GM18499 (cell line): ENCODE results near the gene MCCC2.
"Not testable (repeated sequence)": the region's sequence is repeated elsewhere in the genome, so short reads cannot be mapped to it uniquely, and the experiment has no call there.

Experiments used
- ATAC-seq: cut with Tn5 transposase; IDR thresholded peaks from one replicate; pipeline ENCODE4 v1.9.1; 2021; ENCODE audit warnings: moderate number of reproducible peaks; ENCODE audit not compliant: insufficient read depth, unreplicated experiment

Gene MCCC2

DNA sequence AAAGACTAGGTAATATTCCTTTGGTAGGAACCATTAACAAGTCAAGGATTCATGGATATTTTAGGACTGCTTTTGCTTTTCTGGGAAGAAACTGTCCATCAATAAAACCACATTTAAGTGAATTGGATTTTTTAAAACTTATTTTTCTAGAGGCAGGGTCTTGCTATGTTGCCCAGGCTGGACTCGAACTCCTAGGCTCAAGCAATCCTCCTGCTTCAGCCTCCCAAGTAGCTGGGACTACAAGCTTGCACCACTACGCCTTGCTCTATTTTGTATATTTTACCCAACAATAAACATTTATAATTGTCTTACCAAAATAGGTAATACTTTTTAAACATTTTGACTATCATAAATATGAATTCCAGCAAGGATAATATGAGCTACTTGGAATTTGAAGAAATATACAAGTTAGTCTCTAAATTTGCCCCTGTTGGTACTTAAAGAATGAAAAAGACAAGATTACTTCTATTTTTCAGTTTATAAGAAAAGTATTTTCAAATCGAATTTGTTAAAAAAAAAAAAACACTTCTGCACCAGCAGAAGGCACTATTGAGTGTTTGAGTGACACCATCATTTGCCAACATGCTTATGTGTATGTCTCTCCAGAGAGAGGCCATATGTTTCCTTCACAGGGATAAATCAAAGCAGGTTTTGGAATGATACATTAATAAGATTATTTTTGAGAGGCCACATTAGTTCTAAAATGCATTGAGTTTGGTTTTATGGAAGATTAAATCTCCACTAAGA is 71.9 kb downstream of the MCCC2 start:
- no peak for ATAC-seq

DNA sequence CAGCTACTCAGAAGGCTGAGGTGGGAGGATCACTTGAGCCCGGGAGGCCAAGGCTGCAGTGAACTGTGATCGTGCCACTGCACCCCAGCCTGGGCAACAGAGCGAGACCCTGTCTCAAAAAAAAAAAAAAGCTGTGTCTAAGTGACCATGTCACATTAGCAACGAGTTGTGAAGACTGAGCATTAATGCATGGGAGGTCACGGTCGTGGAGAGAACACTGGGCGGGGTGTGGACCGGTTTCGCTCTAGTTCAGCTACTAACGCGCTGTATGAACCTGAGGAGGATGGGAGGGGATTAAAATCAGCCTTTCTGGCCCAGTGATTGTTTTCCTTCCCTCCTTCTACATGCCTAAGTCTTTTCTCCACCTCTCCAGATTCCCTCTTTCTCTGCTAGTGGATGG is 75.2 kb downstream of the MCCC2 start:
- no peak for ATAC-seq

DNA sequence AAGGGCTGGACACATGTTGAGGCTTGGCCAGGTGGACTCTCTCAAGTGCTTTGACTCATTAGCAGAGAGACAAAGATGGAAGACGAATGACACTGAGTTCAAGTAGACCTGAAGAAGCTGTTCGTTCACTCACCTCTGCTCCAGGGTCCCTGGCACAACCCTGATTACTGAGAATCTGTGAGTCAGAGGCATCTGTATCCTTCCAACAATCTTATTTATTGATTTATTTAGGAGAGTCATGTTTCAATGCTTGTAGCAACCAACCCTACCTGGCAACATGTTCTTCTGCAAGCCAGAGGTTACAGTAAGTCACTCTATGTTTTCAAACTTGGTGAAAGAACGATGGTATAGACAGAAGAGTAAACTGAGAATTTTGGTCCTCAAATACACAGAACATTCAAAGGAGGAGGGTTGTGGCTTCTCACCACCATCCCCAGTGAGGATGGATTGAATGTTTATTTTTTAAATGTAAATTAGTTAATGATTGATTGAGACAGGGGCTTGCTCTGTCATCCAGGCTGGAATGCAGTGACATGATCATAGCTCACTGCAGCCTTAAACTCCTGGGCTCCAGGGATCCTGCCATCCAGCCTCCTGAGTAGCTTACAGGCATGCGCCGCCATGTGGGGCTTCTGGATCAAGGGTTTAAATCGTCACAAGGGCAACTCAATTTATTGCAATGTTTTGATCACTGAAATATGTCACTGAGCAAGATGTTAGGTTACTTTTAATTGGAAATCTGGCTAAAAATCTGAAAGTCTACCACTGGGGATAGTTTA is 76.2 kb downstream of the MCCC2 start:
- ATAC-seq, result no peak

DNA sequence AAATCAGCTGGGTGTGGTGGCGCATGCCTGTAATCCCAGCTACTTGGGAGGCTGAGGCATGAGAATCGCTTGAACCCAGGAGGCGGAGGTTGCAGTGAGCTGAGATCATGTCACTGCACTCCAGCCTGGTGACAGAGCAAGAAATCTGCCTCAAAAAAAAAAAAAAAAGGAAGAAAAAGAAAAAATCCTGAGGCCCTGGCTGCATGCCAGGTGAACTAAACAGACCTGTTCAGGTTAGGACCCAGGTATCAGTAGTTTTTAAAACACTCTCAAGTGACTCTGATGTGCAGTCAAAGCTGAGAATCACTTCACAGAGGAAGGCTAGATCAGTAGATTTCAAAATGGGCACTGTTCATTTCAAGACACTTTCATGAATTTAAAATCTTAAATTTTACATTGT is 77.5 kb downstream of the MCCC2 start:
- not testable (repeated sequence) for ATAC-seq

DNA sequence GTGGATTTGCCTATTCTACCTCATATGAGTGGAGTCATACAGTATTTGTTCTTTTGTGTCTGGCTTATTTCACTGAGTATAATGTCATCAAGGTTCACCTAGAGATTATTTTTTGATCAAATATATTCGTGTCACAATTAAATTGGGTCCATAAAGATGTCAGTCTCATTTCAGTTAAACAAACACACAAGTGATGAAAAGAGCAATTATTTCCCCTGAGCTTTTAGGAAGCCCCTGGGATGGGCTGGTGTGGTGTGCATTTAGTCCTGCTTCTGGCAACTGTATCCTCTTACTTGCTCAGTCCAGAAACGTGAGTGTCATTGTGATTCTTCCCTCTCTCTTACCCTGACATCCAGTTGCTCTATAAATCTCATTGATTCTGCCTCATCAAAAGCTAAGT is 79.2 kb downstream of the MCCC2 start:
- ATAC-seq, result no peak

DNA sequence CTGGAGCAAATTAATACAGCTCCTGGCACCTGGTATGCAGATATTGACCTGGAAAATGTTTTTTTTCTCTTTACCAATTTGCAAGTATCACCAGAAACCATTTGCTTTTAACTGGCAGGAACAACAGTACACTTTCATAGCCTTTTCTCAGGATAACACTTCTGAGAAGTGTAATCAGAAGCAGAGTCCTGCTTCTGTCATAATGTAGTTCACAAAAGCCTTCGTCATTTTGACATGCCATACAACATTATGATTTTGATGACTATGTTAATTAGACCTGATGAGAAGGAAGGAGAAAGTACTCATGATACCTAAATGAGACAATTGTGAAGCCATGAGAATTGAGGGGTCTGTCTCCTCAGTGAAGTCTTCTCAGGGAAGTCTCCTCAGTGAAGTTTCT is 90.8 kb downstream of the MCCC2 start:
- no peak for ATAC-seq

DNA sequence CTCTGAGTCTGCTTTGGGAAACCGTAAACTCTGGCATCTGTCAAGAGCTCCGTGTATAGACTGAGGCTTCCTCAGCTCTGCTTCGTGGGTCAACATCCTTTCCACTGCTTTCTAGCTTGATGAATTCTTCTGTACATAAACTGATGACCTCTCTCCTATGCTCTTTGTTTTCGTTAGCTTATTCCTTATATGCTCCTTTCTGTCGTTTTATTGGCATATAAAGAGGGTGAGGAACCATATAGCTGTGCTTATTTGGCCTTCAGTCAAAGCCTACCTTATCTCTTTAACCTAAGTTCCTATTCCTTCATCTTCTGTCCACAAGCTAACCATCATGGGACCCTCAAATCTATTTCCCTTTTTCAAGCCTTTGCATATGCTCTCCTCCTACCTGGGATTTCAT is 92.6 kb downstream of the MCCC2 start:
- ATAC-seq, result no peak

DNA sequence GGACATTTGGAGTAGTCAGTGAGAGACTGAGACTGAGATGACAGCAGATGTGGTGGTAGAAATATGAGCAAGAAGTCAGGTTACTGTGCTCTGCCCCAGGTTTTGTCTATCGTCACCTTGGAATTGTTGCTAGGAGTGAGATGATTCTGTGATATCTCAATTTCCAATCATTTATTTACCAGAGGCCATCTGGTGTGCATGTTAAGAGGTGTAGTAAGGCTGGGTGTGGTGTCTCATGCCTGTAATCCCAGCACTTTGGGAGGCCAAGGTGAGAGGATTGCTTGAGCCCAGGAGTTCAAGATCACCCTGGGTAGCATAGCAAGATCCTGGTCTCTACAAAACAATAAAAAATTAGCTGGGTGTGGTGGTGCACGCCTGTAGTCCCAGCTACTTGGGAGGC is 93.4 kb downstream of the MCCC2 start:
- no peak for ATAC-seq

DNA sequence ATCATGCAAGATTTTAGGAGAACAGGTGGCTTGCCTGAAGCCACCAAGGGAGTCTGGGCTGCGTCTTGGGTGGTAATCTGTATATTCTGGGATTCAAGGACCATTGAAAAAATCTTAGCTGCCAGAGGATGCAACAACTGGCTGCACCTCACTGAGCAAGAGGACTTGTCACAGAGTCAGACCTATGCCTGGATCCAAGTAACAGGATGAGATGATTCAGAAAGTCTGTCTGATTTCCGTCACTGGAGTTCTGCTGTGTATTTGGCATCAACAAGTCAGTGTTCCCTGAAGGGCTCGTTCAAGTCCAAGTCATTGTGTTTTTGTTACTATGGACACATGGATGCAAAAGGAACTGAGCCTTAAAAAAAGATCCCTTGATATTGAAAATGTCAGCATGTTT is 94.2 kb downstream of the MCCC2 start:
- ATAC-seq, result no peak

DNA sequence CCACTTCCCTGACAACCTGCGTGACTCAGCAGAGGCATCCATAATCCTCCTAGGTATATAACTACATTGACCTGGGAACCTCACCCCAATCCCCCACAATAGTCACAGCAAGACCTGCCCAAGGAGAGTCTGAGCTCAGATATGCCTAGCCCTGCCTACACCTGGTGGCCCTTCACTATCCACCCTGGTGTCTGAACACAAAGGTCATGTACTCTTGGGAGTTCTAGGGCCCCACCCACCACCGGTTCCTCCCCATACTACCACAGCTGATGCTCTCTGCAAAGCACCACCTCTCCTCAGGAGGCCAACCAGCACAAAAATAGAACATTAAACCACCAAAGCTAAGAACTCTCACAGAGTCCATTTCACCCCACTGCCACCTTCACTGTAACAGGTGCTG is 97.2 kb downstream of the MCCC2 start:
- ATAC-seq, result no peak

DNA sequence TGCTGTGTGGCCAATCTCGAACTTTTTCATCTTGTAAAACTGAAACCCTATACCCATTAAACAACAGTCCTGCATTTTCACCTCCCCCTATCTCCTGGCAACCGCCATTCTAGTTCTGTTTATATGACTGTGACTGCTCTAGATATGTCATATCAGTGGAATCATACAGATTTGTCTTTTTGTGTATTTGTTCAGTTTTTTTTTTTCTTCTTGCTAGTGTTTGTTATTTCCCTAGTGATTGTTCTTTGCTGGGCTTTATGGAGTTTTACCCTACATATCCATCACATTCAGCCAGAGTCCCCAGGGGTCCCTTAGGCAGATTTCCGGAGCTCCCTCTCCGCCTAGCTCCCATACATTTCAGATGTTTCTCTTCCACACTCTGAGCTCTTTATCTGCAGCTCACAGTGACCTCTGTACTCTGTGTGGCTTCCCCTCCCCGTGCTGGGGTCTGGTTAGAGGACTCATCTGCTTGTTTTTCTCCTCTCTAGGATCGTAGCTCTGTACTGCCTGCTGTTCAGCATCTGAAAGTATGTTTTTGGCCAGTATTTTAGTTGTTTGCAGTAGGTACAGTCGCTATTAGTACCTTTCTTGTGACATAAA is 106.8 kb downstream of the MCCC2 start:
- no peak for ATAC-seq

DNA sequence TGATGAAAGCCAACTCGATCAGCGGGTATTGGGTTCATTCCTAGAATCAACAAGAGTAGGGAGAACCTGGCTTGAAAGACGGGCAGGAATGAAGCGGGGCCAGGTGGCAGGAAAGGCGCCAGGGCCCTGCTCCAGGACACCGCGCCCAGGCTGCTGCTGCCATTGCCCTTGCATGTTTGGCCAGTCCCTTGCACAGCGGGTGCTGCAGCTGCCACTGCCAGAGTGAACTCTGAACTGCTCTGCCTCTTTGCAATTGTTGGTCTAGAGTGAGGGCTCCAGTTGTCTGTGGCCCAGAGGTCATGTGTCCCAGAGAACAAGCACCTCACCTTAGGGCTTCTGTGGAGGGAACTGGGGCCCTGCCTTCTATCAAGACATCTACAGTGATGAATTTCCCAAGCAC is 107.9 kb downstream of the MCCC2 start:
- ATAC-seq, result no peak

DNA sequence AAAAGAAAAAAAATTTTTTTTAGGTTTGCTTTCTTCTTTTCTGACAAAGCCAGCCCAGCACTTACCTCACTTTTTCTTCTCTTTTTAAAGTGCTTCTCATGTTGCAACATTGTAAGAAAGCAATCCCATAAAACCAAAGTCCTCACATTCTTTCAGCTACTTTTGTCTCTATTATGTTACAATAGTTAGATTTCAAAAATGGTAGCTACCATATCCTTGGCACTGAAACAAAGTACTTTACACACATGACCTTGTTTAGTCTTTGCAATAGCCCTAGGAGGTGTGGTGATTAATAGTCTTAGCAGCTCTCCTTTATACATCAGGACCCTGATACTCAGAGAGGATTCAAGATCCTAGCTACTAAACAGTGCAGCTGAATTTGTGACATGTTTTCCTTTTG is 108.5 kb downstream of the MCCC2 start:
- ATAC-seq, result no peak

DNA sequence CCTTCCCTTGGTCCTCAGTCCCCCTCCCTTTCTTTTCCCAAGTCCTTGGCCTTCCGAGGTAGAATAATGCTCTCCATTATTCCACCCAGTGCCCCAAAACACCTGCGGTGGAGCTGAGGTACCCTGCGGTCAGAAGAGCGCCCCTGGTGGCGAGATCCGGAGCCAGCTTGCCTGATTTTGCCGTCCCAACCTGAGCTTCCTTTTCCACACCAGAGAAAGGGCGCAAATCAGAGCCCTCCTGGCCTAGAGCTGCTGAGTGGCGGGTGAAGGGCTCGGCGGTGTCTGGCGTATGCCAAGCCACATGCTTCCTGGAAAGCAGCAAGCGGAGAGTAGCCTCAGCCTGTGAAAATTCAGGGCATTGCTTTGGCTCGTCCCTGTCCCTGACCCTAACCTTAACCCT is 110.8 kb downstream of the MCCC2 start:
- no peak for ATAC-seq

DNA sequence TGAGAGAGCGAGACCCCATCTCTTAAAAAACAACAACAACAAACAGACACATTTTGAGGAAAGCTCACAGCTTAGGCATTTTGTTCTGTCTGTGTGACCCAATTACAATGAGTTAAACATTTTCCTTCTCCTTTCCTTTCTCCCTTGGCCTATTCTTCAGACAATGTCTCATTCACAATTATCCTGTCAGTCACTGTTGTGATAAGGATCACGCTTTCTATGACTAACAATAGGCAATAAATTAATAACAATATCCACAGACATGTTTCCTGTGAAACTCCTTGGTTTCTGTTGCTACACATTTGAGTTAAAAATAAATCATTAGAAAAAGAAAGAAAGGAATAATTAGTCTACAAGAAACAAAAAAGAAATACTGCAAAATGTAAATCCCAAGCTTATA is 112.1 kb downstream of the MCCC2 start:
- no peak for ATAC-seq

DNA sequence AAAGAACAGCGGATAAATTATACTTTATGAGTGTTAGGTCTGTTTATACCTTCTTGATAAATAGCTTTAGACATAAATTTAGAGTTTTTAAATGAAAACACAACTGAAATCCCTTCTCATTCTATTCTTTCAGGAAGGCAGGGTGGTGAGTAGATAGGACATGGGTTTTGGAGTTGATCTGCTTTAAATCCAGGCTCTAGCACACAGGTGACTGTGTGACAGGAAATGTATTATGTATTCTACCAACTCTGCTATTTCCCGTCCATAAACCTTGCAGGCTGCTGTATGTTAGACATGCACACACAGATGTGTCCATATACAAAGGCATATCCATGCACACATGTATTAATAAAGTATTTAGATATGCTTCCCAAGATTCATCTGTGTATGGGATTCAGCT is 112.6 kb downstream of the MCCC2 start:
- ATAC-seq, result no peak

DNA sequence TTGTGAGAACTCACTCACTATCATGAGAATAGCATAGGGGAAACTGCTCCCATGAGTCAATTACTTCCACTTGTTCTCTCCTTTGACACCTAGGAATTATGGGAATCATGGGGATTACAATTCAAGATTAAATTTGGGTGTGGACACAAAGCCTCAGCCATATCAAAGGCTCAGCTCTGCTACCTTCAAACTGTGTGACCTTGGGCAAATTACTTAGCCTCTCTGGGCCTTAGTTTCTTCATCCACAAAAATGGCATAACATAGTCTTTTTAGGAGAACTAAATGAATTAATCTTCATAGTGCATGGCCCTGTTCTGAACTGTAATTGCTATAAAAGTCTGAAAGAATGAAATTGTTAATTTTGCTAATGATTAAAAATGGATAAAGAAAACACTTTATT is 113.7 kb downstream of the MCCC2 start:
- no peak for ATAC-seq

DNA sequence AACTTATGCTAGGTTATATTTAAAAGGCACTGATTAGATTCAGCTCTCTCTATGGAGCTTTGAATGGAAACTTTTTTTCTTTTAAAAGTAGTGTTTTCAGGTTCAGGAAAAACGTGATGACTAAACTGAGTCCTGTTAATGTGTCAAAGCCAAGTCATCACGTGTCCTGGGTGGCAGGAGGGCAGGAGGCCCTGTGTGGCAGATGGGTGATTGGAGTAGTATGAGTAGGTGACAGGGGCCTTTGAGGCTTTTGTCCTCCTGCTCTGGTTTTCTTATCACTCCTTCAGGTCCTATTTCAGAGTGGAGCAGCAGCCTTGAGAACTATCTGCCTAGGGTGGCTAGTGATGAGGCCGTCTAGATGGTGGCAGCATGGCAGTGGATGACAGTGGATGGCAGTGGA is 114.3 kb downstream of the MCCC2 start:
- ATAC-seq, result no peak

DNA sequence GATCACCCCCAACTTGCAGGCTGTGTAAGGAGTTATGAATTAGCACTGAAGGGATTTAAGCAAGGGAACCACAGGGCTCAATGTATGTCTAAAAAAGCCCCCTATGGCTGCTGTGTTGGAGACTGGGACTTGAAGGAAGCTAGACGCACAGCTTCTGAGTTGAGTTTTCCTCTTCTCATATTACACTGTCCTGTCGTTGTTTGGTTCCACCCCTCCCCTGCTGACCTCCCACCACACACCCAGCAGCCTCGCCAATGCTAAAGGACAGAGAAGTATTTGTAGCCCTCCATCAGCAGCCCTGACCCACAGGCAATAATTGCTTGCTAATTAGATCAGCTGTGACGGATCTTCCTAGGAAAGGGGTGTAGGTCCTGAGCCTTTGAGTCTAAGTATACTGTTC is 116.8 kb downstream of the MCCC2 start:
- ATAC-seq, result no peak

DNA sequence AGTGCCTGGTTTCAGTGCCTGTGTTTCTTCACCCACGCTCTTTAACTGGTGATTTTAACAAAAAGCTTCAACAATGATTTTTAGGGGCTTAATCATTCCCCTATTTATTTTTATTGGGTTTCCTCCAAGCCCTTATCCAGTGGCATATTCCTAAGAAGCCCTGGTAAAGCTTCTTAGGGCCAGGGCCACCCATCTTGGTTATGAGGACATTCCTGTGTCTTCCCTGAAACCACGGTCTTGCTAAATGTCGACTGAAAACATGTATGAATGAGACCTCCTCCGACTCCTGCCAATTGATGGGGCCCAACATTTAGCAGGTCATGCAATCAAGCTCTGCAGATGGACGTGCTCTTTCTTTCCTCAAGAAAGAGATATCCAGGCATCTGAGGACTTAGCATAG is 118.3 kb downstream of the MCCC2 start:
- no peak for ATAC-seq

DNA sequence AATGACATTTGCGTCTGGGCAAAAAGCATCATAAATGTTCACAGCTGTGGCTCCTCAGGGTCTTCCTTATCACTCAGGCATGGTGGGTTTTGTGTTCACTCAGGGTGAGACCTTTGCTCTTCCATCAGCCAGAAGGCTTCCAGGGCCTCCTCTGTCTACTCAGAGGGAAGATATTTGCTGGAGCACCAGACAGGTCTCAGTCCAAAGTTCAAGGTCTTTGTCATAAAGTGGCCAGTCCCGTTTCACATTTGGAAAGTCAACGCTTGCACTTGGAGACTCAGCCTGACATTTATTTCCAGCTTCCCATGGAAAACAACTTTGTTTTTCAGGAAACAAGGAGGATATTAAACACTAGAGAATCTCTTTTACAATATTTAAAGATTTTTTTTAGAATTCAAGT is 119.8 kb downstream of the MCCC2 start:
- no peak for ATAC-seq
